GM21576 (cell line): ENCODE results near the gene MACROH2A1.

Source experiments
- ATAC-seq: cut with Tn5 transposase; IDR thresholded peaks from one replicate; pipeline ENCODE4 v1.9.1; 2021; ENCODE audit warnings: mild to moderate bottlenecking, moderate library complexity; ENCODE audit not compliant: unreplicated experiment

Gene MACROH2A1

GRCh38 chr5:135295852-135296251 is 103.2 kb downstream of the MACROH2A1 start:
- no peak for ATAC-seq

GRCh38 chr5:135294793-135295192 is 104.2 kb downstream of the MACROH2A1 start:
- ATAC-seq = no peak

- no peak for ATAC-seq
Observed at GRCh38 chr5:135289651-135290050, 109.4 kb downstream of the MACROH2A1 start.

GRCh38 chr5:135287551-135287950 is 111.5 kb downstream of the MACROH2A1 start:
- ATAC-seq = no peak
